GM18507 (cell line): ENCODE results near the gene TM7SF3.

Experiments
- DNase-seq: peaks from one replicate; pipeline ENCODE4 v3.0.0; 2011; ENCODE audit warnings: low read depth; ENCODE audit not compliant: insufficient read length; ENCODE audit errors: extremely low spot score
- FAIRE-seq: peaks from 2 replicates; lab custom pipeline; 2011; peaks lifted over from hg19 to GRCh38; lab: Jason Lieb, UNC

TM7SF3 gene

GRCh38 chr12:26937863-26938700, 76.1 kb downstream of the TM7SF3 start, which contains the start of the genes FGFR1OP2 and INTS13:
Gene FGFR1OP2, plus strand, starts transcription at chr12:26938470. Its CDS starts 15,689 bp downstream, at chr12:26954159.
Gene INTS13, minus strand, starts transcription at chr12:26937981. Its CDS starts 1,178 bp downstream, at chr12:26936803.
- FAIRE-seq, result peak; percentile 98
- peak; percentile 85 for DNase-seq

DNA sequence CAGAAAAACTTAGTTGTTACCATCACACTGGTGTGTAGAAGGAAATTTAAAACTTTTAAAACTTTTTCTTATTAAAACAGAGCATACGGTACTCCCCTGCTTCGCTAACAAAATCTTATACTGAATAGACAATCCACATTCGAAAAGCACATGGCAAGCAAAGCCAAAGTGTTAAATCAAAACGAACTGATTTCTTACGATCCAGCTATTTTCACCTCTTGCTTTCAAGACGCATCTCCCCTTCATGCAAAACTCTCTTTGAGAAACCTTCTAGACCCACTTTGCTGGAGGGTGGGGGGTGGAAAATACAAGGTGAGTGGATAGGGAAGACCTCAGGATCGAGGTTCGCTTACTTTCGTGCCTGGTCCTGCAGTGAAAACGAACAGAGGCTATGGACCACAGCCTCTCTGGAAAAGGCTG, 76.7 kb downstream of the TM7SF3 start:
- peak; percentile 58 for FAIRE-seq

DNA sequence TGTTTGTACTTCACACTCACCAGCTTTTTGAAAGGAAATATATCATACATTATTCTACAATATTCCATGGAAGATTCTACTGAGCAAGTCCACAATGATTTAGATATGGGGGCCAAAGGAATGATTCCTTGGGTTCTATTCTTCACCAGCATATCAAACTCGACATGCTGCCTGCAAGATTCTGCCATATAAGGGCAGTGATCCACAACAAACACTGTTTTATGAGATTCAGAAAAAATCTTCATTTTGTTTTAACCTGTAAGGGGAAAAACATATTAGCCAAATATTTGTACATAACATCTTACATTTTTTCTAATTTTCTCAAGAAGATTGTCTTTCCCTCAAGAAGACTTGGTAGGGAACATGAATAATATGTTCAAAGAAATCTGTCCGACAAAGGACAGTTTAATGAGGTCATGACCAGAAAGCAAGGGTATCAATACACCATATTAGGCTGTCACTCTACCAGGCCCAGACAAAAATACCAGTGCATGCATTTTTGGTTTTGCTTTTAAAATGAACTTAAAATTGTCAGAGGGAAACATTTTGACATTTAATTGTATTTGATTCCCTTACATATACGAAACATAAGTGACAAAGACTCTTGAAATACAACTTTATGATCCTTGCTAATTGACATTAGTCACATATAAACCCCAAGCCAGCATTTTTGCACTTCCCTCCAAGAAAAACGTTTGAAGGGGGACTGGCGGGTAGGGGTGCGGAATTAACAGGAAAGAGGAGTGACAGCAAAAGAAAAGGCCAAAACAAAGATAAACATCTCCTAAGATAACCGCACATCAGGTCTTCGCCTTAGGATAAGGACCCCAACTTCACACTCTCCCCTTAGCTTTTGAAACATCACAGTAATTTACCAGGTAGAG, 77.4 kb downstream of the TM7SF3 start:
- FAIRE-seq (peak; percentile 29), DNase-seq (no peak)

More for the DNA sequence above, 76.7 kb downstream of the TM7SF3 start:
- no peak for DNase-seq

DNA sequence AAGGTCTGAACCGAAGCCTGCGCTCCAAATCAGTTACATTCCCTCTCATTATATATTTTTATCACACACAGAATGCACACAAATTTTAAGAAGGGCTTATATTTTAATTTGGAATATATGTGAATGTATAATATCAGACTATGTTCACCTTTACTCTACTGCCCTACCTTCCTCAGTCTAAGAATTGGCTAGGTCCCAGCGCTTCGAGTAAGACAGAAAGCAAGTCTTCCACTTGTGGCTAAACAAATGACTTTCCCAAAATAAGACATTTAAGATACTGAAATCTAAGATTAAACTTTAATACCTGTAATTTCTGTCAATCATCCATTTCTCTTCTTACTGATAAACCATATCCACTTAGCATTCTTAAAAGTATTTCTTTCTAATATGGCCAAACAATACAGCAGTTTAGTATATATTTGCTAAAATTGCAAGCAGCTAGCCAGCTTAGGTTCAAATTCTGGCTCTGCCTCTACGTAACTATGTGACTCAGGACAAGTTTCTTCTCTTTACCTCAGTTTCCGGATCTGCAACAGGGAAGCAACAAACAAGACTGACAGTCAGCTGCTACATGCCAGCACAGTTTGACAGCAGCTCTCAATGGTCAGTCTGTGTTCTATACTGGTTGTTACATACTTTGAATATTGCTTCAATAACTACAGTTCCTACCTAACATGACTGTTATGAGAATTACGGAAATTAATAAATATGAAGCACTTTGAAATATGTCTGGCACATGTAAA, 78.4 kb downstream of the TM7SF3 start:
- FAIRE-seq, result no peak
- no peak for DNase-seq

GRCh38 chr12:26929590-26929989, 84.6 kb downstream of the TM7SF3 start:
- FAIRE-seq (no peak), DNase-seq (no peak)

DNA sequence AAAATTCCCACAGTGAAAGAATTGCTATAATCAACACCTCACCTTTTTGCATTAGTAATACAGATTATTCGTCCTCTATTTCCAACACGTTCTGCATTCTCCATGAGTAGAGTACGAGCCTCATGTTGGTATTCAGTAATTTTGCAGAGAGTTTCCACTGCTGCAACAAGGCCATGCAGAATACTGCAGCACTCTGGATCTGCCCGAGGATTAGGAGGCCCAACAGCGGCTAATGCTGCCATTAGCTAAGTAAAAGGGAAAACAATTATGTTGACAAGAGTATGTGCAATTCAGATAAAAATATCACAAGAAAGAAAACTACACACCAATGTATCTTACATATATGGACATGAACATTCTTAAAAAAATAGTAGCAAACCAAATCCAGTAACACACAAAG, 85.5 kb downstream of the TM7SF3 start:
- FAIRE-seq (no peak), DNase-seq (no peak)
